Measurements from ENCODE around the gene SLC29A2.

Gene SLC29A2

GRCh38 chr11:66317723-66318599, 53.6 kb downstream of the SLC29A2 start:
- peak; percentile 33 for DNase-seq (ENCODE audit: low spot score)

GRCh38 chr11:66317322-66317722, 54.2 kb downstream of the SLC29A2 start:
- peak; percentile 10 for DNase-seq (ENCODE audit: low spot score)

- DNase-seq (ENCODE audit: low spot score) = no peak
These were observed 54.7 kb downstream of the SLC29A2 start, which contains the start of gene CD248 for GRCh38 chr11:66316849-66317251. Gene CD248, minus strand, starts transcription at chr11:66317044. Its CDS starts 17 bp downstream, at chr11:66317027.

- no peak for DNase-seq (ENCODE audit: low spot score)
These were observed 55.4 kb downstream of the SLC29A2 start for GRCh38 chr11:66315921-66316811.

- DNase-seq (ENCODE audit: low spot score) = no peak
These were observed 56.1 kb downstream of the SLC29A2 start for GRCh38 chr11:66315498-66315885.

GRCh38 chr11:66314561-66315497, 56.7 kb downstream of the SLC29A2 start:
- DNase-seq (ENCODE audit: low spot score) = no peak

- no peak for DNase-seq (ENCODE audit: low spot score)
These were observed 57.4 kb downstream of the SLC29A2 start for GRCh38 chr11:66314186-66314501.

- DNase-seq (ENCODE audit: low spot score) = no peak
These were observed 58.0 kb downstream of the SLC29A2 start for GRCh38 chr11:66313321-66314185.

- DNase-seq (ENCODE audit: low spot score) = peak; percentile 98
These were observed 58.8 kb downstream of the SLC29A2 start for GRCh38 chr11:66312549-66313320.
